SU-DHL-6 (cell line): ENCODE results near the gene TASL.

Source experiments
- H2AFZ ChIP-seq: fragments of 200-600 bp; sonication (generic); 2 replicates; pipeline ENCODE4 v1.6.1; 2014; ENCODE audit warnings: low read depth, mild to moderate bottlenecking, moderate library complexity, mixed read lengths, antibody characterized with exemption, low read length; ENCODE audit not compliant: severe bottlenecking
- H3F3A ChIP-seq: fragments of 200-600 bp; shearing (Covaris generic); 2 replicates; pipeline ENCODE4 v1.6.0; 2016; ENCODE audit warnings: antibody characterized with exemption, mild to moderate bottlenecking; ENCODE audit not compliant: insufficient read depth
- H3K27ac ChIP-seq: fragments of 200-600 bp; sonication (generic); 2 replicates; pipeline ENCODE4 v1.5.1; 2016; ENCODE audit warnings: low read depth, mild to moderate bottlenecking, low read length, moderate library complexity, mixed read lengths
- H3K27me3 ChIP-seq: fragments of 200-600 bp; sonication (generic), shearing (Covaris generic); 2 replicates; pipeline ENCODE4 v1.6.0; 2014; ENCODE audit warnings: mild to moderate bottlenecking, low read length
- H3K36me3 ChIP-seq: fragments of 200-600 bp; sonication (generic); 2 replicates; pipeline ENCODE4 v1.6.1; 2014; ENCODE audit warnings: mild to moderate bottlenecking, low read length, mixed read lengths
- H3K4me2 ChIP-seq: fragments of 300-600, 200-600 bp; shearing (Covaris generic), sonication (generic); 2 replicates; pipeline ENCODE4 v1.6.0; 2014; ENCODE audit warnings: low read length, low read depth, mild to moderate bottlenecking; ENCODE audit not compliant: poor library complexity, severe bottlenecking
- H3K4me3 ChIP-seq: fragments of 200-600 bp; sonication (generic); 2 replicates; pipeline ENCODE4 v1.5.1; 2014; ENCODE audit warnings: antibody characterized with exemption, low read length, mild to moderate bottlenecking, mixed read lengths; ENCODE audit not compliant: insufficient read depth, poor library complexity, severe bottlenecking
- H3K79me2 ChIP-seq: fragments of 200-600 bp; sonication (generic); 2 replicates; pipeline ENCODE4 v1.6.1; 2014; ENCODE audit warnings: mild to moderate bottlenecking, low read length, moderate library complexity; ENCODE audit not compliant: insufficient read depth
- H3K9ac ChIP-seq: fragments of 200-600 bp; sonication (generic); 2 replicates; pipeline ENCODE4 v1.7.0; 2014; ENCODE audit warnings: mild to moderate bottlenecking, low read length
- H3K9me2 ChIP-seq: fragments of 200-600 bp; sonication (generic); replicated peaks from 2 replicates; pipeline ENCODE4 v1.6.1; 2014; ENCODE audit warnings: low read length; ENCODE audit not compliant: insufficient read depth
- H3K9me3 ChIP-seq: fragments of 200-600 bp; sonication (generic); 2 replicates; pipeline ENCODE4 v1.6.1; 2014; ENCODE audit warnings: low read length, mixed read lengths; ENCODE audit not compliant: insufficient read depth
- H4K20me1 ChIP-seq: fragments of 200-600 bp; sonication (generic); 2 replicates; pipeline ENCODE4 v1.6.1; 2014; ENCODE audit warnings: low read depth, mild to moderate bottlenecking, antibody characterized with exemption, low read length, moderate library complexity, mixed read lengths
- EZH2phosphoT487 ChIP-seq: fragments of 200-600 bp; sonication (generic), shearing (Covaris generic); conservative IDR thresholded peaks from 2 replicates; pipeline ENCODE4 v1.6.1; 2018; ENCODE audit warnings: mild to moderate bottlenecking, antibody characterized with exemption, low read length, moderate library complexity, mixed read lengths
- TF ChIP-seq, protein P1 (sequence below): fragments of 200-600 bp; sonication (generic); IDR thresholded peaks from one replicate; pipeline ENCODE4 v1.5.1; 2017; ENCODE audit warnings: antibody characterized with exemption, mild to moderate bottlenecking, low read length, moderate library complexity; ENCODE audit not compliant: insufficient read depth, poor library complexity, severe bottlenecking

Gene TASL, protein sequence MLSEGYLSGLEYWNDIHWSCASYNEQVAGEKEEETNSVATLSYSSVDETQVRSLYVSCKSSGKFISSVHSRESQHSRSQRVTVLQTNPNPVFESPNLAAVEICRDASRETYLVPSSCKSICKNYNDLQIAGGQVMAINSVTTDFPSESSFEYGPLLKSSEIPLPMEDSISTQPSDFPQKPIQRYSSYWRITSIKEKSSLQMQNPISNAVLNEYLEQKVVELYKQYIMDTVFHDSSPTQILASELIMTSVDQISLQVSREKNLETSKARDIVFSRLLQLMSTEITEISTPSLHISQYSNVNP

DNA sequence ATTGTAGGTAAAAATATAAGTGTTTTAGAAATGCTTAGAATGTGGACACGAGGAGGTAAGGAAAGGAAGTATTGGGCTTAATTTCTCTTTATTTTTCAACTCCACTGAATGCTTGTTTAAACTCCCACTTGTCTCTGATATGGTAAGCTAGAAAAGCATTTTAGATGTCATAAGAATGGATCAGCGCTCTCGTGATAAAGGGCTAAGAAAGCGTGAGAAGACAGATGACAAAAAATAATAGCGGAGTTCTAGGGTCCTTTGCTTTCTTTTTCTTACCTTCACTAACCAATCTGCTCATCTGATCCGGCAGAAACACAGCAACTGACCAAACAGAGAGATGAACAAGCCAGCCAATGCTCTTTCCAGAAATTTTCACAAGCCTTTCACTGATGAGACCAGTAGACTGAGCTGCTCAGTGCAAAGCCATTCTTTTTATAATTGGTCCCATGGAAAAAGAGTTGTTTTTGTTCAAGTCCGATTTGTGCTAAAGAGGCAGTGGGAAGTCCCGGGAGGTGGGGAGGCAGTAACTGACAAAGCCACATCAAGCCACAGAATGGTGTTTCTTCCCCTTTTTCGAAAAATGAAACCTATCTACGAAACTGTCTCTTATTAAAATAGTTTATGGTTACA lies at the start of gene TASL:
TSS of gene TASL (minus strand) at position 405 of the 630 bp plus-strand sequence. CDS start 17,411 bp downstream, outside the sequence.
- no peaks in the 10 kb centered on the region; the same call in 1 of the 2 replicates for H3K79me2 ChIP-seq
- peak within 1 kb of the TSS; percentile 65 for H3K4me2 ChIP-seq
- H3K9ac ChIP-seq: peak within 1 kb of the TSS; percentile 55
- H3K4me3 ChIP-seq: peak within 1 kb of the TSS; percentile 72
- no peaks in the 10 kb centered on the region for H3K27me3 ChIP-seq
- H2AFZ ChIP-seq: no peak within 1 kb of the TSS
- peak within 1 kb of the TSS; percentile 92 for H3K27ac ChIP-seq
- no peaks in the 10 kb centered on the region for H3K9me3 ChIP-seq
- H3K9me2 ChIP-seq: no peaks in the 10 kb centered on the region
- no peaks in the 10 kb centered on the region for H4K20me1 ChIP-seq
- no peaks in the 10 kb centered on the region; the same call in 1 of the 2 replicates for H3F3A ChIP-seq
- TF ChIP-seq, protein P1, sequence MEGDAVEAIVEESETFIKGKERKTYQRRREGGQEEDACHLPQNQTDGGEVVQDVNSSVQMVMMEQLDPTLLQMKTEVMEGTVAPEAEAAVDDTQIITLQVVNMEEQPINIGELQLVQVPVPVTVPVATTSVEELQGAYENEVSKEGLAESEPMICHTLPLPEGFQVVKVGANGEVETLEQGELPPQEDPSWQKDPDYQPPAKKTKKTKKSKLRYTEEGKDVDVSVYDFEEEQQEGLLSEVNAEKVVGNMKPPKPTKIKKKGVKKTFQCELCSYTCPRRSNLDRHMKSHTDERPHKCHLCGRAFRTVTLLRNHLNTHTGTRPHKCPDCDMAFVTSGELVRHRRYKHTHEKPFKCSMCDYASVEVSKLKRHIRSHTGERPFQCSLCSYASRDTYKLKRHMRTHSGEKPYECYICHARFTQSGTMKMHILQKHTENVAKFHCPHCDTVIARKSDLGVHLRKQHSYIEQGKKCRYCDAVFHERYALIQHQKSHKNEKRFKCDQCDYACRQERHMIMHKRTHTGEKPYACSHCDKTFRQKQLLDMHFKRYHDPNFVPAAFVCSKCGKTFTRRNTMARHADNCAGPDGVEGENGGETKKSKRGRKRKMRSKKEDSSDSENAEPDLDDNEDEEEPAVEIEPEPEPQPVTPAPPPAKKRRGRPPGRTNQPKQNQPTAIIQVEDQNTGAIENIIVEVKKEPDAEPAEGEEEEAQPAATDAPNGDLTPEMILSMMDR: no peak
- no peak for TF ChIP-seq EZH2phosphoT487
- H3K36me3 ChIP-seq: no peaks in the 10 kb centered on the region

DNA sequence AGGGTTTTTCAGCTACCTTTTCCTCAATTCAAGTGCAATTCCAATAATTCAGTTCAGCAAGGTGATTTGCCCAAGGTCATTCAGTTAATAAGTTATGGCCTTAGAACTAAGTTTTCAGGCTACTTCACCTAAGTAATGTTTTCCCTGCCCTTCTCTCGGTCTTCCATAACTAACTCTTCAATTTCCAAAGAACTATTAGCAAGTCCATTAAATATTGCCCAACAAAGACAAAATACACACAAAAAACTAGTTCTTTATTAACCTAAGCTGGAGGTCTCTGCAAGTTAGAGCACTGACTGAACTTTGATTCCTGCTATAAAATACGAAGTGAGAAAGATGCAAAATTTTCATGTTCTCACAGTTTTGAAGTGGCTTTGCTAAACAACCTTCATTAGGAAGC lies 48.8 kb upstream of the TASL start:
- TF ChIP-seq, protein P1: no peak
- TF ChIP-seq EZH2phosphoT487: no peak
- Histone ChIP-seq H3K9ac (no peak overlapping the region), H3K4me2 (no peak overlapping the region), H3K9me2 (no peaks in the 10 kb centered on the region), H3K27ac (no peak overlapping the region), H3K79me2 (no peaks in the 10 kb centered on the region), H3F3A (no peaks in the 10 kb centered on the region), H3K36me3 (no peaks in the 10 kb centered on the region), H3K9me3 (no peaks in the 10 kb centered on the region), H3K4me3 (no peak overlapping the region), H2AFZ (no peak overlapping the region), H3K27me3 (no peaks in the 10 kb centered on the region), H4K20me1 (no peaks in the 10 kb centered on the region)

DNA sequence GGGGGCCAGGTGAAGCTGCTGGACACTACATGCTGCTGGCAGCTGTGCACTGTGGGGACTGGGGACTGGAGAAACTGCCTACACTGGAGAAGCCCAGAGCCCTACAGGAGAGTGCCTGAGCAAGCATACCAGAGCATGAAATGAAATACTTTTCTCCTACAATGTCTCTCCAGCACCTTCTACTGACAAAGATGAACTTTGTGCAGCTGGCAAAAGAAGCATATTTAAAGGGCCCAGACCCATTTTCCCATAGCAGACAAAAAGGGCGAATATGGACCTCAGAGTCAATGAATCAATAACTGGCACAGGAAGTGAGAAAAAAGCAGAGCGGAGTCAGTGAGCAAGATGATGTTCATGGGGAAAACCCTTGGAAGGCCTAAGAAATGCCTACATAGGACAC lies 44.8 kb upstream of the TASL start:
- H3K79me2 ChIP-seq: no peaks in the 10 kb centered on the region
- H3K36me3 ChIP-seq: no peaks in the 10 kb centered on the region
- H2AFZ ChIP-seq: no peak overlapping the region
- H3K9me3 ChIP-seq: no peaks in the 10 kb centered on the region
- no peak overlapping the region for H3K4me3 ChIP-seq
- H3K9ac ChIP-seq: no peak overlapping the region
- no peaks in the 10 kb centered on the region for H4K20me1 ChIP-seq
- no peaks in the 10 kb centered on the region for H3K27me3 ChIP-seq
- TF ChIP-seq, protein P1: no peak
- no peak for TF ChIP-seq EZH2phosphoT487
- H3F3A ChIP-seq: no peaks in the 10 kb centered on the region
- H3K9me2 ChIP-seq: no peaks in the 10 kb centered on the region
- no peak overlapping the region for H3K27ac ChIP-seq
- no peak overlapping the region for H3K4me2 ChIP-seq
